GM12872 (cell line): ENCODE measurements around the gene DDT.
"Not testable (repeated sequence)": the region's sequence is repeated elsewhere in the genome, so short reads cannot be mapped to it uniquely, and the experiment has no call there.

ENCODE experiments used
- CTCF ChIP-seq: IDR thresholded peaks from 3 replicates; pipeline ENCODE4 v1.5.1; 2011; ENCODE audit warnings: low read depth, mild to moderate bottlenecking, low read length, moderate library complexity; ENCODE audit not compliant: insufficient read depth

The DDT gene

GRCh38 chr22:23970201-23970641 is 4.0 kb downstream of the DDT start:
- TF ChIP-seq CTCF: no peak

- TF ChIP-seq CTCF: no peak
Measured at GRCh38 chr22:23969071-23969470, 5.2 kb downstream of the DDT start.

DNA sequence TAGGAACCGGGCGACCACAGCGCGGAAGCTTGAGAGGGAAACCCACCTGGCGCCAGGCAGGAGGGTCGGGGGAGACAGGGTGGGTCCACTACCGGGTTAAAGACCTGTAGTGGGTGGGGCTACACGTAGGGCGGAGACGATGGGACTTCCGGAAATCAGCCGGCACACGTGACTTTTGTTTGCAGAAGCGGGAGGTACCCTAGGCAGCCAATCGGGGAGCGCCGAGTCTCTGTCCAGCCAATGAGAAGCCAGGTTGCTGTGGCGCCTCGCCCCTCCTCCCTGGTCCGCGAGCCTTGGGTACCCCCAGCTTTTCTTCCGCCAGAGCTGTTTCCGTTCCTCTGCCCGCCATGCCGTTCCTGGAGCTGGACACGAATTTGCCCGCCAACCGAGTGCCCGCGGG is 7.7 kb downstream of the DDT start, which contains the start of gene DDTL:
DDTL (plus strand) TSS at position 321 of the 400 bp plus-strand sequence; CDS start at position 348, 27 bp downstream.
- not testable (repeated sequence) for TF ChIP-seq CTCF

DNA sequence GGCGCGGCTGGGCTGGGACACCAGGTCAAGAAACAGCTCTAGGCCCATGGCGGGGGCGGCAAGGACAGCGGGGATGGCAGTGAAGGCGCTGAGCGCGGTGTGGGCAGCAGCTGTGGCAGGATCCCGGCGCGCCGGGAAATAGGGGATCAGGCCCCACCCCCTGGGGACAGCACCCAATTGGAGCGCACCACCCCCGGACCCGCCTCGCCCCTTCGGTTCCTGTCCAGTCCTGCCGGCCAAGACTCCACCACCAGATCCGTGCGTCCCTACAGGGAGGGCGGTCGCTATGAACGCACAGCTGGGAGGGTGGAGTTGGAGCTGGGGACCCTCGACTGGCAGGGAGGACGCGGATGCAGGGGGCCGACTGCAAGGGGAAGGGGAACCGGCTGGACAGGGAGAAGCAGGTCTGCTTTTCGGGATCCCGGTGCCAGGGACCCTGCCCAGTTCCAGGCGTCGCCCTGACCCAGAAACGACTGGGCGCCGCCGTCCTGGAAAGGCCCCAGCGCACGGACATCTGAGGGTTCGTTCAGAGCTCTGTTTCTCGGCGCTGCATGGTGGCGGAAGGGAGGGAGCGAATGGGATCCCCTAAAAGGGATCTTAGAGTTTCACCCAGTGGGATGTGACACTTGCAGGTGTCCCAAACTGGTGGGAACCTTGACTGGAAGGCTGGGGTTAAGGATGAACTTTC is 13.0 kb downstream of the DDT start, which contains the start of gene GSTT2B:
GSTT2B (minus strand) TSS at position 112 of the 688 bp plus-strand sequence; CDS start at position 48, 64 bp downstream.
- not testable (repeated sequence) for TF ChIP-seq CTCF

GRCh38 chr22:23956301-23956900 is 17.8 kb downstream of the DDT start:
- TF ChIP-seq CTCF: peak; percentile 89

DNA sequence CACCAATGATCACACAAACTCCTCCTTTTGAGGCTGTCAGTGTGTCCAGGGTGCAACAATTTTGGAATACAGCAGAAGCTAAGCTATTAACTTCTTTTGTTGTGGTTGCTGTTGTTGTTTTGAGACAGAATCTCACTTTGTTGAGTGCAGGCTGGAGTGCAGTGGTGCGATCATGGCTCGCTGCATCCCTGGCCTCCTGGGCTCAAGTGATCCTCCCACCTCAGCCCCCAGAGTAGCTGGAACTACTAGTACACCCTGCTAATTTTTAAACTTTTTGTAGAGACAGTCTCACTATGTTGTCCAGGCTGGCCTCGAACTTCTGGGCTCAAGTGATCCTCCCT is 35.3 kb downstream of the DDT start:
- no peak for TF ChIP-seq CTCF

- TF ChIP-seq CTCF: no peak
Measured at GRCh38 chr22:23938328-23939016, 35.8 kb downstream of the DDT start.
